ENCODE measurements around the gene LRRC9. TPM values are rescaled to one million over a fixed set of nuclear protein-coding genes. Genes with fewer than 3 reads are reported as not detected.

The LRRC9 gene
- total and polyA plus RNA-seq, 2 experiments from 2014 or later: 2.2 to 3.1 TPM

- Histone ChIP-seq H3K27ac (ENCODE audit: low read depth) (no peak overlapping the region), H3K4me2 (no peak overlapping the region), H3F3A (replicated peaks; ENCODE audit: low read depth) (no peaks in the 10 kb centered on the region), H3K79me2 (replicated peaks; ENCODE audit: insufficient read depth) (no peaks in the 10 kb centered on the region), H2AFZ (no peak overlapping the region), H3K4me3 (no peak overlapping the region), H3K36me3 (ENCODE audit: insufficient read depth) (no peaks in the 10 kb centered on the region), H3K27me3 (ENCODE audit: insufficient read depth) (no peaks in the 10 kb centered on the region), H3K9me2 (ENCODE audit: insufficient read depth) (0 out of 2 replicates have a peak, but pooled peaks cover 3% of the 10 kb centered on the region), H4K20me1 (replicated peaks; ENCODE audit: insufficient read depth) (no peaks in the 10 kb centered on the region), H3K4me1 (ENCODE audit: insufficient read depth) (no peaks in the 10 kb centered on the region)
- peaks cover 22% of the 10 kb centered on the region for H3K9me3 Mint-ChIP-seq
- no peaks in the 10 kb centered on the region for H3K27me3 Mint-ChIP-seq (ENCODE audit: insufficient read depth, low read depth, poor library complexity)
- ATAC-seq (no peak), DNase-seq (ENCODE audit: low spot score) (no peak)
- H3K4me1 Mint-ChIP-seq: no peaks in the 10 kb centered on the region
- no peak overlapping the region for H3K27ac Mint-ChIP-seq
- TF ChIP-seq ZNF114 (CRISPR knock-in tag; IDR thresholded peaks at IDR 0.05) (no peak), ETS1 (IDR thresholded peaks at IDR 0.05) (no peak), CREB1 (CRISPR knock-in tag; IDR thresholded peaks at IDR 0.05; ENCODE audit: low read depth) (no peak), ZNF331 (CRISPR knock-in tag; IDR thresholded peaks at IDR 0.05; ENCODE audit: low read depth) (no peak), POLR2AphosphoS5 (IDR thresholded peaks at IDR 0.05; ENCODE audit: low read depth) (no peak), EZH2phosphoT487 (IDR thresholded peaks at IDR 0.05; ENCODE audit: unreplicated experiment) (no peak), STAT1 (IDR thresholded peaks at IDR 0.05; ENCODE audit: unreplicated experiment) (no peak), JUNB (IDR thresholded peaks at IDR 0.05; ENCODE audit: unreplicated experiment) (no peak), CTCF (conservative IDR thresholded peaks at IDR 0.05; ENCODE audit: low read depth in 2 of 2) (no peak), NANOG (IDR thresholded peaks at IDR 0.05; ENCODE audit: borderline replicate concordance) (no peak), EZH2 (IDR thresholded peaks at IDR 0.05; ENCODE audit: low read depth, unreplicated experiment) (no peak)
- TF ChIP-seq, protein P1, sequence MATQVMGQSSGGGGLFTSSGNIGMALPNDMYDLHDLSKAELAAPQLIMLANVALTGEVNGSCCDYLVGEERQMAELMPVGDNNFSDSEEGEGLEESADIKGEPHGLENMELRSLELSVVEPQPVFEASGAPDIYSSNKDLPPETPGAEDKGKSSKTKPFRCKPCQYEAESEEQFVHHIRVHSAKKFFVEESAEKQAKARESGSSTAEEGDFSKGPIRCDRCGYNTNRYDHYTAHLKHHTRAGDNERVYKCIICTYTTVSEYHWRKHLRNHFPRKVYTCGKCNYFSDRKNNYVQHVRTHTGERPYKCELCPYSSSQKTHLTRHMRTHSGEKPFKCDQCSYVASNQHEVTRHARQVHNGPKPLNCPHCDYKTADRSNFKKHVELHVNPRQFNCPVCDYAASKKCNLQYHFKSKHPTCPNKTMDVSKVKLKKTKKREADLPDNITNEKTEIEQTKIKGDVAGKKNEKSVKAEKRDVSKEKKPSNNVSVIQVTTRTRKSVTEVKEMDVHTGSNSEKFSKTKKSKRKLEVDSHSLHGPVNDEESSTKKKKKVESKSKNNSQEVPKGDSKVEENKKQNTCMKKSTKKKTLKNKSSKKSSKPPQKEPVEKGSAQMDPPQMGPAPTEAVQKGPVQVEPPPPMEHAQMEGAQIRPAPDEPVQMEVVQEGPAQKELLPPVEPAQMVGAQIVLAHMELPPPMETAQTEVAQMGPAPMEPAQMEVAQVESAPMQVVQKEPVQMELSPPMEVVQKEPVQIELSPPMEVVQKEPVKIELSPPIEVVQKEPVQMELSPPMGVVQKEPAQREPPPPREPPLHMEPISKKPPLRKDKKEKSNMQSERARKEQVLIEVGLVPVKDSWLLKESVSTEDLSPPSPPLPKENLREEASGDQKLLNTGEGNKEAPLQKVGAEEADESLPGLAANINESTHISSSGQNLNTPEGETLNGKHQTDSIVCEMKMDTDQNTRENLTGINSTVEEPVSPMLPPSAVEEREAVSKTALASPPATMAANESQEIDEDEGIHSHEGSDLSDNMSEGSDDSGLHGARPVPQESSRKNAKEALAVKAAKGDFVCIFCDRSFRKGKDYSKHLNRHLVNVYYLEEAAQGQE (IDR thresholded peaks at IDR 0.05; ENCODE audit: unreplicated experiment): no peak
- TF ChIP-seq, protein P2, sequence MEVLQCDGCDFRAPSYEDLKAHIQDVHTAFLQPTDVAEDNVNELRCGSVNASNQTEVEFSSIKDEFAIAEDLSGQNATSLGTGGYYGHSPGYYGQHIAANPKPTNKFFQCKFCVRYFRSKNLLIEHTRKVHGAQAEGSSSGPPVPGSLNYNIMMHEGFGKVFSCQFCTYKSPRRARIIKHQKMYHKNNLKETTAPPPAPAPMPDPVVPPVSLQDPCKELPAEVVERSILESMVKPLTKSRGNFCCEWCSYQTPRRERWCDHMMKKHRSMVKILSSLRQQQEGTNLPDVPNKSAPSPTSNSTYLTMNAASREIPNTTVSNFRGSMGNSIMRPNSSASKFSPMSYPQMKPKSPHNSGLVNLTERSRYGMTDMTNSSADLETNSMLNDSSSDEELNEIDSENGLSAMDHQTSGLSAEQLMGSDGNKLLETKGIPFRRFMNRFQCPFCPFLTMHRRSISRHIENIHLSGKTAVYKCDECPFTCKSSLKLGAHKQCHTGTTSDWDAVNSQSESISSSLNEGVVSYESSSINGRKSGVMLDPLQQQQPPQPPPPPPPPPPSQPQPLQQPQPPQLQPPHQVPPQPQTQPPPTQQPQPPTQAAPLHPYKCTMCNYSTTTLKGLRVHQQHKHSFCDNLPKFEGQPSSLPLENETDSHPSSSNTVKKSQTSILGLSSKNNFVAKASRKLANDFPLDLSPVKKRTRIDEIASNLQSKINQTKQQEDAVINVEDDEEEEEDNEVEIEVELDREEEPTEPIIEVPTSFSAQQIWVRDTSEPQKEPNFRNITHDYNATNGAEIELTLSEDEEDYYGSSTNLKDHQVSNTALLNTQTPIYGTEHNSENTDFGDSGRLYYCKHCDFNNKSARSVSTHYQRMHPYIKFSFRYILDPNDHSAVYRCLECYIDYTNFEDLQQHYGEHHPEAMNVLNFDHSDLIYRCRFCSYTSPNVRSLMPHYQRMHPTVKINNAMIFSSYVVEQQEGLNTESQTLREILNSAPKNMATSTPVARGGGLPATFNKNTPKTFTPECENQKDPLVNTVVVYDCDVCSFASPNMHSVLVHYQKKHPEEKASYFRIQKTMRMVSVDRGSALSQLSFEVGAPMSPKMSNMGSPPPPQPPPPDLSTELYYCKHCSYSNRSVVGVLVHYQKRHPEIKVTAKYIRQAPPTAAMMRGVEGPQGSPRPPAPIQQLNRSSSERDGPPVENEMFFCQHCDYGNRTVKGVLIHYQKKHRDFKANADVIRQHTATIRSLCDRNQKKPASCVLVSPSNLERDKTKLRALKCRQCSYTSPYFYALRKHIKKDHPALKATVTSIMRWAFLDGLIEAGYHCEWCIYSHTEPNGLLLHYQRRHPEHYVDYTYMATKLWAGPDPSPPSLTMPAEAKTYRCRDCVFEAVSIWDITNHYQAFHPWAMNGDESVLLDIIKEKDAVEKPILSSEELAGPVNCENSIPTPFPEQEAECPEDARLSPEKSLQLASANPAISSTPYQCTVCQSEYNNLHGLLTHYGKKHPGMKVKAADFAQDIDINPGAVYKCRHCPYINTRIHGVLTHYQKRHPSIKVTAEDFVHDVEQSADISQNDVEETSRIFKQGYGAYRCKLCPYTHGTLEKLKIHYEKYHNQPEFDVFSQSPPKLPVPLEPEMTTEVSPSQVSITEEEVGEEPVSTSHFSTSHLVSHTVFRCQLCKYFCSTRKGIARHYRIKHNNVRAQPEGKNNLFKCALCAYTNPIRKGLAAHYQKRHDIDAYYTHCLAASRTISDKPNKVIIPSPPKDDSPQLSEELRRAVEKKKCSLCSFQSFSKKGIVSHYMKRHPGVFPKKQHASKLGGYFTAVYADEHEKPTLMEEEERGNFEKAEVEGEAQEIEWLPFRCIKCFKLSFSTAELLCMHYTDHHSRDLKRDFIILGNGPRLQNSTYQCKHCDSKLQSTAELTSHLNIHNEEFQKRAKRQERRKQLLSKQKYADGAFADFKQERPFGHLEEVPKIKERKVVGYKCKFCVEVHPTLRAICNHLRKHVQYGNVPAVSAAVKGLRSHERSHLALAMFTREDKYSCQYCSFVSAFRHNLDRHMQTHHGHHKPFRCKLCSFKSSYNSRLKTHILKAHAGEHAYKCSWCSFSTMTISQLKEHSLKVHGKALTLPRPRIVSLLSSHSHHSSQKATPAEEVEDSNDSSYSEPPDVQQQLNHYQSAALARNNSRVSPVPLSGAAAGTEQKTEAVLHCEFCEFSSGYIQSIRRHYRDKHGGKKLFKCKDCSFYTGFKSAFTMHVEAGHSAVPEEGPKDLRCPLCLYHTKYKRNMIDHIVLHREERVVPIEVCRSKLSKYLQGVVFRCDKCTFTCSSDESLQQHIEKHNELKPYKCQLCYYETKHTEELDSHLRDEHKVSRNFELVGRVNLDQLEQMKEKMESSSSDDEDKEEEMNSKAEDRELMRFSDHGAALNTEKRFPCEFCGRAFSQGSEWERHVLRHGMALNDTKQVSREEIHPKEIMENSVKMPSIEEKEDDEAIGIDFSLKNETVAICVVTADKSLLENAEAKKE (CRISPR knock-in tag; IDR thresholded peaks at IDR 0.05): no peak
- no peak overlapping the region for H3K4me3 Mint-ChIP-seq
- H3K36me3 Mint-ChIP-seq (ENCODE audit: low read depth): peaks cover 11% of the 10 kb centered on the region; the same call in 2 of the 3 replicates
Measured at GRCh38 chr14:60008042-60008441, 88.1 kb downstream of the LRRC9 start.
